H9 (cell line): ENCODE measurements around the gene LPP. TPM values are rescaled to one million over a fixed set of nuclear protein-coding genes. Genes with fewer than 3 reads are reported as not detected.
"Not testable (repeated sequence)": the region's sequence is repeated elsewhere in the genome, so short reads cannot be mapped to it uniquely, and the experiment has no call there.

ENCODE experiments used
- DNase-seq: peaks from one replicate; pipeline ENCODE4 v3.0.0-alpha.2; 2017
- H2AFZ ChIP-seq: one replicate; pipeline ENCODE4 v1.6.1; 2013; ENCODE audit warnings: mild to moderate bottlenecking, low read length, control low read depth, moderate library complexity
- H2AK5ac ChIP-seq: 2 replicates; pipeline ENCODE4 v1.6.1; 2013; ENCODE audit warnings: low read length, control low read depth, mixed read lengths; ENCODE audit not compliant: insufficient read length
- H2BK120ac ChIP-seq: one replicate; pipeline ENCODE4 v1.6.1; 2013; ENCODE audit warnings: low read depth, mild to moderate bottlenecking, low read length, control low read depth, inconsistent platforms; ENCODE audit not compliant: poor library complexity, severe bottlenecking
- H2BK12ac ChIP-seq: 2 replicates; pipeline ENCODE4 v1.6.1; 2013; ENCODE audit warnings: low read length, control low read depth, mixed read lengths, low read depth; ENCODE audit not compliant: insufficient read length
- H2BK15ac ChIP-seq: 2 replicates; pipeline ENCODE4 v1.6.1; 2013; ENCODE audit warnings: low read depth, low read length, control low read depth
- H2BK20ac ChIP-seq: one replicate; pipeline ENCODE4 v1.6.1; 2013; ENCODE audit warnings: low read depth, mild to moderate bottlenecking, low read length, control low read depth, inconsistent platforms; ENCODE audit not compliant: poor library complexity, severe bottlenecking
- H2BK5ac ChIP-seq: 2 replicates; pipeline ENCODE4 v1.6.1; 2013; ENCODE audit warnings: low read length, control low read depth, mixed read lengths; ENCODE audit not compliant: insufficient read length
- H3K14ac ChIP-seq: 2 replicates; pipeline ENCODE4 v1.6.1; 2013; ENCODE audit warnings: low read length, control low read depth; ENCODE audit not compliant: insufficient read depth
- H3K18ac ChIP-seq: 2 replicates; pipeline ENCODE4 v1.6.1; 2013; ENCODE audit warnings: low read depth, mild to moderate bottlenecking, mixed read lengths, low read length, control low read depth; ENCODE audit not compliant: insufficient read length
- H3K23ac ChIP-seq: 2 replicates; pipeline ENCODE4 v1.6.1; 2013; ENCODE audit warnings: low read length, control low read depth, mixed read lengths, low read depth; ENCODE audit not compliant: insufficient read length
- H3K23me2 ChIP-seq: 2 replicates; pipeline ENCODE4 v1.6.1; 2013; ENCODE audit warnings: low read depth, mild to moderate bottlenecking, mixed read lengths, low read length, control low read depth; ENCODE audit not compliant: insufficient read length, poor library complexity, severe bottlenecking
- H3K27ac ChIP-seq: 2 replicates; pipeline ENCODE4 v1.5.1; 2013; ENCODE audit warnings: low read length, control low read depth, mixed read lengths, low read depth; ENCODE audit not compliant: insufficient read length
- H3K27me3 ChIP-seq: 2 replicates; pipeline ENCODE4 v1.6.1; 2013; ENCODE audit warnings: low read length, control low read depth, inconsistent platforms; ENCODE audit not compliant: insufficient read depth
- H3K4ac ChIP-seq: 2 replicates; pipeline ENCODE4 v1.6.1; 2013; ENCODE audit warnings: low read depth, mild to moderate bottlenecking, control low read depth, inconsistent platforms, low read length, moderate library complexity
- H3K4me1 ChIP-seq: 2 replicates; pipeline ENCODE4 v1.6.1; 2013; ENCODE audit warnings: low read length, control low read depth, inconsistent platforms; ENCODE audit not compliant: insufficient read depth
- H3K4me2 ChIP-seq: 2 replicates; pipeline ENCODE4 v1.6.1; 2013; ENCODE audit warnings: low read length, control low read depth, mixed read lengths; ENCODE audit not compliant: insufficient read length, insufficient read depth
- H3K56ac ChIP-seq: 2 replicates; pipeline ENCODE4 v1.6.1; 2013; ENCODE audit warnings: low read depth, mild to moderate bottlenecking, mixed read lengths, low read length, control low read depth; ENCODE audit not compliant: insufficient read length
- H3K79me1 ChIP-seq: 2 replicates; pipeline ENCODE4 v1.6.1; 2013; ENCODE audit warnings: low read depth, mild to moderate bottlenecking, moderate library complexity, low read length, control low read depth, inconsistent platforms; ENCODE audit not compliant: insufficient read depth, poor library complexity, severe bottlenecking
- H3K79me2 ChIP-seq: 2 replicates; pipeline ENCODE4 v1.6.1; 2013; ENCODE audit warnings: low read length, control low read depth, inconsistent platforms; ENCODE audit not compliant: insufficient read depth
- H3K9ac ChIP-seq: 2 replicates; pipeline ENCODE4 v1.6.1; 2013; ENCODE audit warnings: low read length, control low read depth, mixed read lengths; ENCODE audit not compliant: insufficient read length; ENCODE audit errors: extremely low read depth
- H3K9me3 ChIP-seq: one replicate; pipeline ENCODE4 v1.6.1; 2013; ENCODE audit warnings: low read depth, low read length, inconsistent platforms; ENCODE audit not compliant: control insufficient read depth
- H3T11ph ChIP-seq: one replicate; pipeline ENCODE4 v1.6.1; 2013; ENCODE audit warnings: mild to moderate bottlenecking, low read length, control low read depth, inconsistent platforms
- H4K20me1 ChIP-seq: one replicate; pipeline ENCODE4 v1.6.1; 2013; ENCODE audit not compliant: control insufficient read depth, insufficient read length, insufficient read depth
- H4K5ac ChIP-seq: 2 replicates; pipeline ENCODE4 v1.6.1; 2013; ENCODE audit warnings: low read depth, mild to moderate bottlenecking, mixed read lengths, low read length, control low read depth; ENCODE audit not compliant: insufficient read length
- H4K8ac ChIP-seq: replicated peaks from 2 replicates; pipeline ENCODE4 v1.6.1; 2013; ENCODE audit warnings: low read length, control low read depth, mixed read lengths, low read depth; ENCODE audit not compliant: insufficient read length
- H4K91ac ChIP-seq: 2 replicates; pipeline ENCODE4 v1.6.1; 2013; ENCODE audit warnings: low read depth, mild to moderate bottlenecking, moderate library complexity, mixed read lengths, low read length, control low read depth; ENCODE audit not compliant: insufficient read length
- H3K27ac Mint-ChIP-seq, 3 experiments: 2 replicates in 2 of 3; 3 replicates in 1 of 3; pipeline ENCODE4 v1.8.0; 2020 to 2021; ENCODE audit warnings: mixed read lengths in 3 of 3, mild to moderate bottlenecking in 1 of 3, moderate library complexity in 1 of 3
- H3K27me3 Mint-ChIP-seq: 2 replicates; pipeline ENCODE4 v1.8.0; 2021; ENCODE audit warnings: low read depth, mild to moderate bottlenecking, moderate library complexity, mixed read lengths
- H3K36me3 Mint-ChIP-seq, 3 experiments: 2 replicates in 2 of 3; 3 replicates in 1 of 3; pipeline ENCODE4 v1.8.0; 2020 to 2021; ENCODE audit warnings: low read depth in 3 of 3, mixed read lengths in 3 of 3; ENCODE audit not compliant: insufficient read depth in 1 of 3
- H3K4me1 Mint-ChIP-seq, 2 experiments: 2 replicates each; pipeline ENCODE4 v1.8.0; 2020; ENCODE audit warnings: mixed read lengths in 2 of 2
- H3K4me3 Mint-ChIP-seq, 2 experiments: 2 replicates in 1 of 2; 3 replicates in 1 of 2; pipeline ENCODE4 v1.8.0; 2020 to 2021; ENCODE audit warnings: mild to moderate bottlenecking in 2 of 2, mixed read lengths in 2 of 2, moderate library complexity in 1 of 2
- H3K9me3 Mint-ChIP-seq, 2 experiments: 2 replicates in 1 of 2; 3 replicates in 1 of 2; pipeline ENCODE4 v1.8.0; 2020; ENCODE audit warnings: mild to moderate bottlenecking in 2 of 2, mixed read lengths in 2 of 2, moderate library complexity in 1 of 2
- CTCF ChIP-seq: fragments of 200-600 bp; sonication (generic); conservative IDR thresholded peaks from 3 replicates; pipeline ENCODE4 v1.8.0; 2021; ENCODE audit warnings: antibody characterized with exemption, mild to moderate bottlenecking
- WGBS: extraction: QIAGEN DNeasy Blood & Tissue Kit; methylation state at CpG from one replicate; pipeline ENCODE4 v1.1.7; 2013; ENCODE audit warnings: missing lambda C conversion rate, low lambda C conversion rate, mixed read lengths; ENCODE audit not compliant: insufficient read length; ENCODE audit errors: extremely low coverage; 5-methylcytosine and 5-hydroxymethylcytosine counted together
- total RNA-seq: library from RNA; stranded (reverse); gene quantifications from 2 replicates; pipeline ENCODE4 v1.2.1, GENCODE V29; 2021

LPP gene
- total RNA-seq, 1 experiment from 2014 or later: 64.6 TPM

GRCh38 chr3:188608401-188608800 is 454.4 kb downstream of the LPP start:
- no peak overlapping the region for H4K8ac ChIP-seq
- no peak overlapping the region for H2BK5ac ChIP-seq
- no peak overlapping the region for H3K27ac ChIP-seq
- H3K4me2 ChIP-seq: no peak overlapping the region
- no peak overlapping the region for H2AK5ac ChIP-seq
- Mint-ChIP-seq H3K36me3 (peaks cover 5 to 14% (median 11%) of the 10 kb centered on the region in 3 experiments), H3K9me3 (peaks cover 2 to 4% of the 10 kb centered on the region in 2 experiments; a peak in 3 of 5 replicates), H3K4me3 (no peak overlapping the region), H3K27ac (no peak overlapping the region), H3K27me3 (no peaks in the 10 kb centered on the region), H3K4me1 (peaks cover 4% of the 10 kb centered on the region in 2 experiments)
- DNase-seq: no peak
- H2BK15ac ChIP-seq: no peak overlapping the region
- H2BK12ac ChIP-seq: no peak overlapping the region
- no peak overlapping the region for H3K14ac ChIP-seq
- H3T11ph ChIP-seq: no peak overlapping the region
- no peak overlapping the region for H2AFZ ChIP-seq
- no peaks in the 10 kb centered on the region for H3K79me1 ChIP-seq
- H3K23ac ChIP-seq: no peak overlapping the region
- no CpG with 5 or more reads among the region's 3 CpGs for WGBS
- H3K9me3 ChIP-seq: no peaks in the 10 kb centered on the region
- no peak overlapping the region for H3K18ac ChIP-seq
- no peaks in the 10 kb centered on the region for H3K79me2 ChIP-seq
- no peaks in the 10 kb centered on the region for H3K27me3 ChIP-seq
- no peak for TF ChIP-seq CTCF
- no peaks in the 10 kb centered on the region for H3K4me1 ChIP-seq
- H4K91ac ChIP-seq: no peak overlapping the region
- no peaks in the 10 kb centered on the region for H3K23me2 ChIP-seq
- H2BK120ac ChIP-seq: no peak overlapping the region
- no peak overlapping the region for H4K5ac ChIP-seq
- no peaks in the 10 kb centered on the region for H4K20me1 ChIP-seq
- no peak overlapping the region for H2BK20ac ChIP-seq
- H3K9ac ChIP-seq: no peak overlapping the region
- no peak overlapping the region for H3K56ac ChIP-seq
- H3K4ac ChIP-seq: no peak overlapping the region

- H3K27ac Mint-ChIP-seq, H2AFZ ChIP-seq, H3K27me3 Mint-ChIP-seq, DNase-seq, H3K23me2 ChIP-seq, H3K4me1 Mint-ChIP-seq, H3K4me2 ChIP-seq, H3K79me2 ChIP-seq, H3K4me3 Mint-ChIP-seq, H3K56ac ChIP-seq, H3K27ac ChIP-seq, H4K5ac ChIP-seq, H2BK20ac ChIP-seq, H2BK5ac ChIP-seq, H4K91ac ChIP-seq, H4K8ac ChIP-seq, H3K27me3 ChIP-seq, H3K9ac ChIP-seq, H4K20me1 ChIP-seq, H3K9me3 Mint-ChIP-seq, H2BK120ac ChIP-seq, H2AK5ac ChIP-seq, H3K9me3 ChIP-seq, H3K79me1 ChIP-seq, H3K14ac ChIP-seq, H2BK12ac ChIP-seq, H3K18ac ChIP-seq, H2BK15ac ChIP-seq, H3K4ac ChIP-seq, H3K23ac ChIP-seq, H3T11ph ChIP-seq, H3K4me1 ChIP-seq: not testable (repeated sequence)
- peaks cover 4 to 11% (median 5%) of the 10 kb centered on the region in 3 experiments; a peak in 6 of 7 replicates for H3K36me3 Mint-ChIP-seq
- WGBS: no CpG with 5 or more reads among the region's 6 CpGs
These were observed 459.8 kb downstream of the LPP start for GRCh38 chr3:188613721-188614120.
